ENCODE results near the gene APBA2. TPM values are rescaled to one million over a fixed set of nuclear protein-coding genes. Genes with fewer than 3 reads are reported as not detected.

APBA2 gene
- total RNA-seq, 2 experiments from 2014 or later: not detected

DNA sequence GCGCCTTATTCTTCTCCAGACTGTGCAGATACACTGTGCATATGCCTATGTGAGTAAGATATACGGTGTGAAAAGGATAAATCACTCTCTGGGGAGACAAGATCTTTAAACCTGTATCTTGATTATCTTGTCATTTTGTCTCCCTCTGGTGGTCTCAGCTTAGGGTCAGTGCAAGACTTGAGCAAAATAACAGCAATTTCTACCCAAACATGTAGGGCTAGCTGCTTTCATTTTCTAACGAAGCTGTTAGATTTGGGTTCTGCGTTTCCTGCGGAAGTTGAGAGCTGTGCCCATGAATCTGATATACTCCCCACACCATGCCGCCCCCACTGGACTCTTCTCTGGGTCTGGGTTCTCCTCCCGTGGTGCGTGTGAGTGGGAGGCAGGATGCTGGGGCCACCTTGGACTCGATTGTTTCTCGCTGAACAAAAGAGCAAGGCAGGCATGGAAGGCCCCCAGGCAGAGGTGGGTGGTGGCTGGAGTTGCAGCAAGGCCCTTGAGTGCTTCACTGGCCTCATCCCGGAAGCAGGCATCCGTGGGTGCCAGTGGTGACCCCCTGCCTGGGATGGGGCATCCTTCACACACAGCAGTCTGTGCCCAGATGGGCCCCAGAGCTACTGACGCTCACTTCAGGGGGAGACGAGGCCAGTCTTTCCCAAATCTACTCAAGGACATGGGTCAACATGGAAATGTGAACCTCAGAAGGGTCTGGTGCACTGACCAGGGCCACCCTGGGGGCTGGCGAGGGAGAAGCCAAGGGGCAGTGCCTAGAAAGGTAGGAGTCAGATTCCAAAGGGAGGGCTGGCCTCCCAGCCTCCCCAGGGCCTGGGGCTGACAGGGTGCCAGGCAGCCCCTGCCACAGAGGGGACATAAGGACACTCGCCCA is 204.2 kb downstream of the APBA2 start:
- H3K27ac ChIP-seq (ENCODE audit: low read depth, low read length, poor library complexity, severe bottlenecking): no peak overlapping the region
- intact Hi-C loops (cut with micrococcal nuclease; ENCODE audit: unreplicated experiment): no loop called here
- ChIA-PET CTCF (ENCODE audit: unreplicated experiment) (no interaction called here), POLR2A (no interaction called here)
- BruUV-seq (replicated peaks): no TSS peak
- no peak for DNase-seq (ENCODE audit: low spot score)
- no peaks in the 10 kb centered on the region for H3K9me2 ChIP-seq (ENCODE audit: insufficient read depth, low read length)
- no peak for TF ChIP-seq EZH2phosphoT487 (IDR thresholded peaks at IDR 0.05; ENCODE audit: borderline replicate concordance, low read depth, low read length)
- TF ChIP-seq, protein P1, sequence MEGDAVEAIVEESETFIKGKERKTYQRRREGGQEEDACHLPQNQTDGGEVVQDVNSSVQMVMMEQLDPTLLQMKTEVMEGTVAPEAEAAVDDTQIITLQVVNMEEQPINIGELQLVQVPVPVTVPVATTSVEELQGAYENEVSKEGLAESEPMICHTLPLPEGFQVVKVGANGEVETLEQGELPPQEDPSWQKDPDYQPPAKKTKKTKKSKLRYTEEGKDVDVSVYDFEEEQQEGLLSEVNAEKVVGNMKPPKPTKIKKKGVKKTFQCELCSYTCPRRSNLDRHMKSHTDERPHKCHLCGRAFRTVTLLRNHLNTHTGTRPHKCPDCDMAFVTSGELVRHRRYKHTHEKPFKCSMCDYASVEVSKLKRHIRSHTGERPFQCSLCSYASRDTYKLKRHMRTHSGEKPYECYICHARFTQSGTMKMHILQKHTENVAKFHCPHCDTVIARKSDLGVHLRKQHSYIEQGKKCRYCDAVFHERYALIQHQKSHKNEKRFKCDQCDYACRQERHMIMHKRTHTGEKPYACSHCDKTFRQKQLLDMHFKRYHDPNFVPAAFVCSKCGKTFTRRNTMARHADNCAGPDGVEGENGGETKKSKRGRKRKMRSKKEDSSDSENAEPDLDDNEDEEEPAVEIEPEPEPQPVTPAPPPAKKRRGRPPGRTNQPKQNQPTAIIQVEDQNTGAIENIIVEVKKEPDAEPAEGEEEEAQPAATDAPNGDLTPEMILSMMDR (conservative IDR thresholded peaks at IDR 0.05; ENCODE audit: low read length): peak; percentile 14; the same call in 1 of the 2 replicates
- no peak overlapping the region for H3K4me3 ChIP-seq (ENCODE audit: low read depth, low read length, poor library complexity, severe bottlenecking)
- H4K20me1 ChIP-seq (ENCODE audit: insufficient read depth, low read length): no peaks in the 10 kb centered on the region
- H2AFZ ChIP-seq (ENCODE audit: low read length): no peak overlapping the region
- no peaks in the 10 kb centered on the region for H3K9me3 ChIP-seq (ENCODE audit: low read length)
- H3K4me2 ChIP-seq (ENCODE audit: low read length): no peak overlapping the region
- H3K36me3 ChIP-seq (ENCODE audit: insufficient read depth, low read length): no peaks in the 10 kb centered on the region
- no peaks in the 10 kb centered on the region for H3K79me2 ChIP-seq (ENCODE audit: insufficient read depth, low read depth, low read length)
- no peaks in the 10 kb centered on the region for H3K4me1 ChIP-seq (ENCODE audit: insufficient read depth, low read length, poor library complexity, severe bottlenecking)

DNA sequence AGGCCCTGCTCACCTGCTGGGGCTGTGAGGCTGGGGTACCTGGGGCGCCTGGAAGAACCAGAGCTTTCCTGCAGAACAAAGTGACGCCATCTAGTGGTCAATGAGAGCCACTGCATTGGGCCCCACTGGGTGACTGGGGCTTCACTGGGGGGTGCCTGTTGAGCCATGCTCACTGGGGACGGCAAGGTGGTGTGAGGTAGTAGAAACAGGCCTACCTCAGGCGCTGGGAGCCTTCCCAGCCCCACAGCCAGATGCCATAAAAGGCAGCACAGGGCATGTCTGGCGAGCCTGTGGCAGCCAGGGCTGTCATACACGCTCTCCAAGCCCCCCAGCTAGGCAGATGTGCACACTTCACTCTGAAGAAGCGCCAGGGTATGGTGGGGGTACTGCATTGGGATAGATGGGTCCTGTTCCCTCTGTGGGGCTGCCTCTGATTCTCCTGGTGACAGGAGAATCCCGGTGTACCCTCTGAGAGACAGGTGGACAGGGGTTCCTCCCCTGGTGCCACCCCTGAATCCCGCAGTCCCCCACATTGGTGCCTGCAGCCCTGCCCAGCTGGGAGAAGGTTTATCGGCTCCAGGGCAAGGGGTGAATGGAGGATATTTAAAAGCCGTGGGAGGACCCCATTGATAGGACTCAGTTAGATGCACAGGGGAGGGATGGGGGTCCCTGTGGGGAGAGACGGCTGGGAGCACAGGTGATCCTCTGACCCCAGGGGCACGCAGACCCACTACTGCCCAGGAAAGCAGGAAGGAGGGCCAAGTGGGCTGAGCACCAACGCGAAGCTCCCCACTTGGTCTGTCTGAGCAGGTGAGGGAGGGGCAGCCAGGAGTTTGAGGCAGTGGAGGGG is 205.1 kb downstream of the APBA2 start:
- Histone ChIP-seq H3K79me2 (ENCODE audit: insufficient read depth, low read depth, low read length) (no peaks in the 10 kb centered on the region), H2AFZ (ENCODE audit: low read length) (no peak overlapping the region), H3K4me2 (ENCODE audit: low read length) (no peak overlapping the region), H3K4me1 (ENCODE audit: insufficient read depth, low read length, poor library complexity, severe bottlenecking) (no peaks in the 10 kb centered on the region), H3K9me3 (ENCODE audit: low read length) (no peaks in the 10 kb centered on the region), H4K20me1 (ENCODE audit: insufficient read depth, low read length) (no peaks in the 10 kb centered on the region), H3K9me2 (ENCODE audit: insufficient read depth, low read length) (no peaks in the 10 kb centered on the region), H3K36me3 (ENCODE audit: insufficient read depth, low read length) (no peaks in the 10 kb centered on the region), H3K4me3 (ENCODE audit: low read depth, low read length, poor library complexity, severe bottlenecking) (no peak overlapping the region), H3K27ac (ENCODE audit: low read depth, low read length, poor library complexity, severe bottlenecking) (no peak overlapping the region)
- intact Hi-C loops (cut with micrococcal nuclease; ENCODE audit: unreplicated experiment): no loop called here
- BruUV-seq (replicated peaks): no TSS peak
- POLR2A ChIA-PET: no interaction called here
- CTCF ChIA-PET (ENCODE audit: unreplicated experiment): no interaction called here
- TF ChIP-seq EZH2phosphoT487 (IDR thresholded peaks at IDR 0.05; ENCODE audit: borderline replicate concordance, low read depth, low read length): no peak
- TF ChIP-seq, protein P1 (conservative IDR thresholded peaks at IDR 0.05; ENCODE audit: low read length): peak; percentile 84
- DNase-seq (ENCODE audit: low spot score): peak; percentile 43

All from OCI-LY7 (cell line).